Activated CD4-positive, alpha-beta T cell treated with anti-CD3 and anti-CD28 coated beads, Interleukin-2, amount 10 ng/mL, durations not matched to agents 24 days and 14 days (primary cell): ENCODE results near the gene HOXD8. TPM values are rescaled to one million over a fixed set of nuclear protein-coding genes. Genes with fewer than 3 reads are reported as not detected.

Experiments used
- DNase-seq: peaks from one replicate; pipeline ENCODE4 v3.0.0; 2022
- H3K27ac Mint-ChIP-seq: one replicate; pipeline ENCODE4 v1.8.0; 2022; ENCODE audit warnings: mild to moderate bottlenecking, mixed read lengths
- H3K27me3 Mint-ChIP-seq: one replicate; pipeline ENCODE4 v1.8.0; 2022; ENCODE audit warnings: mixed read lengths
- H3K36me3 Mint-ChIP-seq: one replicate; pipeline ENCODE4 v1.8.0; 2022; ENCODE audit warnings: low read depth, mild to moderate bottlenecking, mixed read lengths
- H3K4me1 Mint-ChIP-seq: one replicate; pipeline ENCODE4 v1.8.0; 2021; ENCODE audit warnings: mixed read lengths
- H3K4me3 Mint-ChIP-seq: one replicate; pipeline ENCODE4 v1.8.0; 2022; ENCODE audit warnings: mild to moderate bottlenecking, moderate library complexity, mixed read lengths
- H3K9me3 Mint-ChIP-seq: one replicate; pipeline ENCODE4 v1.8.0; 2021; ENCODE audit warnings: mixed read lengths
- intact Hi-C: fragments of 100-400 bp; cut with micrococcal nuclease; formaldehyde crosslinking; loops from one replicate; pipeline ENCODE4 v1.15.1; 2023
- total RNA-seq: library from RNA; stranded (reverse); gene quantifications from 2 replicates; pipeline ENCODE4 v1.2.3, GENCODE V29; 2022

Gene HOXD8
- total RNA-seq, 1 donor from 2014 or later = not detected

GRCh38 chr2:176138923-176139660, 9.6 kb downstream of the HOXD8 start:
- no peak for DNase-seq
- Mint-ChIP-seq H3K36me3 (no peaks in the 10 kb centered on the region), H3K9me3 (no peaks in the 10 kb centered on the region), H3K4me1 (peaks cover 5% of the 10 kb centered on the region), H3K27ac (no peak overlapping the region), H3K27me3 (peaks cover 77% of the 10 kb centered on the region), H3K4me3 (no peak overlapping the region)
- intact Hi-C loops = loop anchor here (2.0 to 10.0 kb wide), 2 partner anchors 18 to 1804 kb away; partner anchors contain the start of genes HOXD3 and SP9

GRCh38 chr2:176139661-176140512, 10.4 kb downstream of the HOXD8 start:
- DNase-seq = no peak
- H3K27ac Mint-ChIP-seq = no peak overlapping the region
- no peaks in the 10 kb centered on the region for H3K36me3 Mint-ChIP-seq
- no peak overlapping the region for H3K4me3 Mint-ChIP-seq
- intact Hi-C loops = loop anchor here (1.0 to 10.0 kb wide), 8 partner anchors 17 to 1805 kb away; partner anchors contain the start of genes HOXD3 and SP9
- peaks cover 73% of the 10 kb centered on the region for H3K27me3 Mint-ChIP-seq
- peaks cover 5% of the 10 kb centered on the region for H3K4me1 Mint-ChIP-seq
- H3K9me3 Mint-ChIP-seq = no peaks in the 10 kb centered on the region

- Mint-ChIP-seq H3K27me3 (peaks cover 72% of the 10 kb centered on the region), H3K36me3 (no peaks in the 10 kb centered on the region), H3K9me3 (no peaks in the 10 kb centered on the region), H3K27ac (no peak overlapping the region), H3K4me3 (peak overlapping the region; percentile 20), H3K4me1 (peaks cover 4% of the 10 kb centered on the region)
- intact Hi-C loops = loop anchor here (1.0 to 10.0 kb wide), 6 partner anchors 315 to 1007 kb away; no protein-coding TSS in a partner anchor
- peak; percentile 92 for DNase-seq
Observed at GRCh38 chr2:176140513-176141317, 11.2 kb downstream of the HOXD8 start.

GRCh38 chr2:176142281-176142680, 12.8 kb downstream of the HOXD8 start:
- Mint-ChIP-seq H3K27ac (no peak overlapping the region), H3K36me3 (no peaks in the 10 kb centered on the region)

GRCh38 chr2:176145085-176145969, 15.8 kb downstream of the HOXD8 start:
- Mint-ChIP-seq H3K36me3 (no peaks in the 10 kb centered on the region), H3K9me3 (no peaks in the 10 kb centered on the region), H3K4me1 (peaks cover 3% of the 10 kb centered on the region), H3K27me3 (peaks cover 80% of the 10 kb centered on the region), H3K27ac (no peak overlapping the region), H3K4me3 (no peak overlapping the region)
- no peak for DNase-seq
- intact Hi-C loops = loop anchor here (10.0 kb wide), 1 partner anchor 669 kb away; no protein-coding TSS in a partner anchor

More at GRCh38 chr2:176142281-176142680, 12.8 kb downstream of the HOXD8 start:
- Mint-ChIP-seq H3K9me3 (no peaks in the 10 kb centered on the region), H3K4me3 (no peak overlapping the region), H3K4me1 (peaks cover 3% of the 10 kb centered on the region), H3K27me3 (peaks cover 77% of the 10 kb centered on the region)
- intact Hi-C loops = loop anchor here (5.0 to 10.0 kb wide), 3 partner anchors 510 to 1005 kb away; no protein-coding TSS in a partner anchor
- no peak for DNase-seq

- Mint-ChIP-seq H3K27ac (no peak overlapping the region), H3K4me3 (no peak overlapping the region), H3K9me3 (no peaks in the 10 kb centered on the region), H3K4me1 (peaks cover 3% of the 10 kb centered on the region), H3K36me3 (no peaks in the 10 kb centered on the region), H3K27me3 (peaks cover 83% of the 10 kb centered on the region)
- no peak for DNase-seq
- intact Hi-C loops = loop anchor here (10.0 kb wide), 1 partner anchor 669 kb away; no protein-coding TSS in a partner anchor
Observed at GRCh38 chr2:176146101-176146500, 16.6 kb downstream of the HOXD8 start.

- H3K4me1 Mint-ChIP-seq = no peaks in the 10 kb centered on the region
- H3K9me3 Mint-ChIP-seq = no peaks in the 10 kb centered on the region
- H3K27ac Mint-ChIP-seq = no peak overlapping the region
- H3K4me3 Mint-ChIP-seq = no peak overlapping the region
- peaks cover 82% of the 10 kb centered on the region for H3K27me3 Mint-ChIP-seq
- intact Hi-C loops = loop anchor here (10.0 kb wide), 1 partner anchor 668 kb away; no protein-coding TSS in a partner anchor
- no peaks in the 10 kb centered on the region for H3K36me3 Mint-ChIP-seq
- no peak for DNase-seq
Observed at GRCh38 chr2:176146645-176147044, 17.1 kb downstream of the HOXD8 start.

GRCh38 chr2:176147210-176147799, 17.8 kb downstream of the HOXD8 start:
- intact Hi-C loops = loop anchor here (10.0 kb wide), 1 partner anchor 667 kb away; no protein-coding TSS in a partner anchor
- Mint-ChIP-seq H3K27me3 (peaks cover 79% of the 10 kb centered on the region), H3K4me3 (no peak overlapping the region), H3K27ac (no peak overlapping the region), H3K4me1 (no peaks in the 10 kb centered on the region), H3K36me3 (no peaks in the 10 kb centered on the region), H3K9me3 (no peaks in the 10 kb centered on the region)
- DNase-seq = no peak

GRCh38 chr2:176147800-176148496, 18.4 kb downstream of the HOXD8 start:
- H3K27ac Mint-ChIP-seq = no peak overlapping the region
- no peaks in the 10 kb centered on the region for H3K4me1 Mint-ChIP-seq
- intact Hi-C loops = loop anchor here (10.0 kb wide), 1 partner anchor 667 kb away; no protein-coding TSS in a partner anchor
- peaks cover 82% of the 10 kb centered on the region for H3K27me3 Mint-ChIP-seq
- H3K36me3 Mint-ChIP-seq = no peaks in the 10 kb centered on the region
- no peaks in the 10 kb centered on the region for H3K9me3 Mint-ChIP-seq
- no peak overlapping the region for H3K4me3 Mint-ChIP-seq
- DNase-seq = no peak

- Mint-ChIP-seq H3K4me3 (no peak overlapping the region), H3K27ac (no peak overlapping the region), H3K9me3 (no peaks in the 10 kb centered on the region), H3K36me3 (no peaks in the 10 kb centered on the region), H3K4me1 (no peaks in the 10 kb centered on the region), H3K27me3 (peaks cover 83% of the 10 kb centered on the region)
- no peak for DNase-seq
- intact Hi-C loops = loop anchor here (10.0 kb wide), 1 partner anchor 666 kb away; no protein-coding TSS in a partner anchor
Observed at GRCh38 chr2:176148751-176149421, 19.4 kb downstream of the HOXD8 start.

- Mint-ChIP-seq H3K27me3 (peaks cover 86% of the 10 kb centered on the region), H3K4me3 (no peak overlapping the region), H3K36me3 (no peaks in the 10 kb centered on the region), H3K4me1 (no peaks in the 10 kb centered on the region), H3K27ac (no peak overlapping the region), H3K9me3 (no peaks in the 10 kb centered on the region)
- intact Hi-C loops = loop anchor here (10.0 kb wide), 1 partner anchor 665 kb away; no protein-coding TSS in a partner anchor
- DNase-seq = no peak
Observed at GRCh38 chr2:176149481-176149938, 20.0 kb downstream of the HOXD8 start.
